ENCODE data around the gene GLOD4. TPM values are rescaled to one million over a fixed set of nuclear protein-coding genes. Genes with fewer than 3 reads are reported as not detected.

Gene GLOD4
- total and polyA plus RNA-seq, 10 of the 15 experiments (the other 5 are each of a cell fraction or from before 2014, with no cell fraction given), result 40.8 to 107 (median 81.2) TPM

GRCh38 chr17:740240-741017 lies 41.7 kb downstream of the GLOD4 start (continued):
- TF ChIP-seq, protein P1, sequence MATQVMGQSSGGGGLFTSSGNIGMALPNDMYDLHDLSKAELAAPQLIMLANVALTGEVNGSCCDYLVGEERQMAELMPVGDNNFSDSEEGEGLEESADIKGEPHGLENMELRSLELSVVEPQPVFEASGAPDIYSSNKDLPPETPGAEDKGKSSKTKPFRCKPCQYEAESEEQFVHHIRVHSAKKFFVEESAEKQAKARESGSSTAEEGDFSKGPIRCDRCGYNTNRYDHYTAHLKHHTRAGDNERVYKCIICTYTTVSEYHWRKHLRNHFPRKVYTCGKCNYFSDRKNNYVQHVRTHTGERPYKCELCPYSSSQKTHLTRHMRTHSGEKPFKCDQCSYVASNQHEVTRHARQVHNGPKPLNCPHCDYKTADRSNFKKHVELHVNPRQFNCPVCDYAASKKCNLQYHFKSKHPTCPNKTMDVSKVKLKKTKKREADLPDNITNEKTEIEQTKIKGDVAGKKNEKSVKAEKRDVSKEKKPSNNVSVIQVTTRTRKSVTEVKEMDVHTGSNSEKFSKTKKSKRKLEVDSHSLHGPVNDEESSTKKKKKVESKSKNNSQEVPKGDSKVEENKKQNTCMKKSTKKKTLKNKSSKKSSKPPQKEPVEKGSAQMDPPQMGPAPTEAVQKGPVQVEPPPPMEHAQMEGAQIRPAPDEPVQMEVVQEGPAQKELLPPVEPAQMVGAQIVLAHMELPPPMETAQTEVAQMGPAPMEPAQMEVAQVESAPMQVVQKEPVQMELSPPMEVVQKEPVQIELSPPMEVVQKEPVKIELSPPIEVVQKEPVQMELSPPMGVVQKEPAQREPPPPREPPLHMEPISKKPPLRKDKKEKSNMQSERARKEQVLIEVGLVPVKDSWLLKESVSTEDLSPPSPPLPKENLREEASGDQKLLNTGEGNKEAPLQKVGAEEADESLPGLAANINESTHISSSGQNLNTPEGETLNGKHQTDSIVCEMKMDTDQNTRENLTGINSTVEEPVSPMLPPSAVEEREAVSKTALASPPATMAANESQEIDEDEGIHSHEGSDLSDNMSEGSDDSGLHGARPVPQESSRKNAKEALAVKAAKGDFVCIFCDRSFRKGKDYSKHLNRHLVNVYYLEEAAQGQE (IDR thresholded peaks at IDR 0.05; ENCODE audit: low read depth, low read length), result no peak
- TF ChIP-seq ZNF217 (IDR thresholded peaks at IDR 0.05) (no peak), JUND (IDR thresholded peaks at IDR 0.05; ENCODE audit: low read depth, low read length) (no peak), JUNB (IDR thresholded peaks at IDR 0.05) (no peak), BACH1 (IDR thresholded peaks at IDR 0.05; ENCODE audit: borderline replicate concordance) (no peak), RAD21 (IDR thresholded peaks at IDR 0.05; ENCODE audit: insufficient read depth, low read depth, low read length) (no peak), RFX5 (IDR thresholded peaks at IDR 0.05; ENCODE audit: low read depth, low read length) (0 out of 2 replicates have a peak, but pooled peaks have one; percentile 30), NRF1 (conservative IDR thresholded peaks at IDR 0.05; ENCODE audit: low read depth, low read length) (0 out of 2 replicates have a peak, but pooled peaks have one; percentile 4), STAT1 (conservative IDR thresholded peaks at IDR 0.05) (no peak), RUNX3 (IDR thresholded peaks at IDR 0.05; ENCODE audit: low read length) (peak; percentile 85), E4F1 (IDR thresholded peaks at IDR 0.05; ENCODE audit: borderline replicate concordance, partially characterized antibody) (no peak), ATF2 (IDR thresholded peaks at IDR 0.05; ENCODE audit: low read length) (no peak), IRF4 (IDR thresholded peaks at IDR 0.05; ENCODE audit: low read depth, low read length) (no peak), TCF7 (IDR thresholded peaks at IDR 0.05; ENCODE audit: borderline replicate concordance) (no peak), TAF1 (IDR thresholded peaks at IDR 0.05; ENCODE audit: borderline replicate concordance, low read depth, low read length) (no peak), CREM (IDR thresholded peaks at IDR 0.05; ENCODE audit: low read depth) (peak; percentile 67), MTA3 (IDR thresholded peaks at IDR 0.05; ENCODE audit: borderline replicate concordance, low read length) (no peak), ZZZ3 (IDR thresholded peaks at IDR 0.05; ENCODE audit: control insufficient read depth, insufficient read length, low read depth) (no peak), RCOR1 (conservative IDR thresholded peaks at IDR 0.05; ENCODE audit: low read depth, low read length) (peak; percentile 77; the same call in 1 of the 2 replicates), NR2F1 (conservative IDR thresholded peaks at IDR 0.05) (0 out of 2 replicates have a peak, but pooled peaks have one; percentile 14), NBN (IDR thresholded peaks at IDR 0.05) (peak; percentile 81; the same call in 1 of the 2 replicates), CBX5 (IDR thresholded peaks at IDR 0.05; ENCODE audit: low read depth) (no peak), NFYA (IDR thresholded peaks at IDR 0.05; ENCODE audit: borderline replicate concordance, low read depth, low read length) (no peak)
- TF ChIP-seq, protein P2, sequence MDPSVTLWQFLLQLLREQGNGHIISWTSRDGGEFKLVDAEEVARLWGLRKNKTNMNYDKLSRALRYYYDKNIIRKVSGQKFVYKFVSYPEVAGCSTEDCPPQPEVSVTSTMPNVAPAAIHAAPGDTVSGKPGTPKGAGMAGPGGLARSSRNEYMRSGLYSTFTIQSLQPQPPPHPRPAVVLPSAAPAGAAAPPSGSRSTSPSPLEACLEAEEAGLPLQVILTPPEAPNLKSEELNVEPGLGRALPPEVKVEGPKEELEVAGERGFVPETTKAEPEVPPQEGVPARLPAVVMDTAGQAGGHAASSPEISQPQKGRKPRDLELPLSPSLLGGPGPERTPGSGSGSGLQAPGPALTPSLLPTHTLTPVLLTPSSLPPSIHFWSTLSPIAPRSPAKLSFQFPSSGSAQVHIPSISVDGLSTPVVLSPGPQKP (IDR thresholded peaks at IDR 0.05; ENCODE audit: low read depth, low read length), result 0 out of 2 replicates have a peak, but pooled peaks have one; percentile 27

Measured in GM12878 (cell line).